ENCODE measurements around the gene OVOL1.
A peak's percentile ranks its signal among the peaks of the same experiment; 100 is the strongest.

Gene OVOL1

GRCh38 chr11:65785319-65786007, 1.4 kb upstream of the OVOL1 start:
- Histone ChIP-seq H3K36me3 (ENCODE audit: control insufficient read depth, insufficient read depth, low read length) (no peaks in the 10 kb centered on the region), H3K4me3 (ENCODE audit: extremely low read depth, insufficient read depth, low read length, poor library complexity, severe bottlenecking) (no peak overlapping the region), H3K4me1 (ENCODE audit: control insufficient read depth, insufficient read depth, low read length, poor library complexity, severe bottlenecking) (peaks cover 9% of the 10 kb centered on the region), H3K9me3 (ENCODE audit: control insufficient read depth, low read length) (no peaks in the 10 kb centered on the region), H3K27ac (ENCODE audit: low read depth, low read length, severe bottlenecking) (no peak overlapping the region)
- WGBS, 2 experiments (ENCODE audit: insufficient coverage in 2 of 2), result 84 to 86% methylated on average over 7 to 8 of the region's 8 CpGs

GRCh38 chr11:65786008-65786785, 666 bp upstream of the OVOL1 start:
- no peaks in the 10 kb centered on the region for H3K36me3 ChIP-seq (ENCODE audit: control insufficient read depth, insufficient read depth, low read length)
- 15 to 19% methylated on average over 62 to 73 of the region's 74 CpGs for WGBS, 2 experiments (ENCODE audit: insufficient coverage in 2 of 2)
- H3K4me3 ChIP-seq (ENCODE audit: extremely low read depth, insufficient read depth, low read length, poor library complexity, severe bottlenecking), result no peak overlapping the region
- H3K27ac ChIP-seq (ENCODE audit: low read depth, low read length, severe bottlenecking), result no peak overlapping the region
- peaks cover 9% of the 10 kb centered on the region for H3K4me1 ChIP-seq (ENCODE audit: control insufficient read depth, insufficient read depth, low read length, poor library complexity, severe bottlenecking)
- H3K9me3 ChIP-seq (ENCODE audit: control insufficient read depth, low read length), result no peaks in the 10 kb centered on the region

- no peak overlapping the region for H3K27ac ChIP-seq (ENCODE audit: low read depth, low read length, severe bottlenecking)
- 1 to 2% methylated on average over 37 to 38 of the region's 64 CpGs for WGBS, 2 experiments (ENCODE audit: insufficient coverage in 2 of 2)
Measured at GRCh38 chr11:65787649-65788622, 1.1 kb downstream of the OVOL1 start.

GRCh38 chr11:65788821-65789220, 2.0 kb downstream of the OVOL1 start:
- WGBS, 2 experiments (ENCODE audit: insufficient coverage in 2 of 2), result 89 to 91% methylated on average over 4 to 6 of the region's 6 CpGs
- H3K4me3 ChIP-seq (ENCODE audit: extremely low read depth, insufficient read depth, low read length, poor library complexity, severe bottlenecking), result no peak overlapping the region

More at GRCh38 chr11:65787649-65788622, 1.1 kb downstream of the OVOL1 start:
- Histone ChIP-seq H3K4me3 (ENCODE audit: extremely low read depth, insufficient read depth, low read length, poor library complexity, severe bottlenecking) (peak overlapping the region; percentile 22), H3K36me3 (ENCODE audit: control insufficient read depth, insufficient read depth, low read length) (no peaks in the 10 kb centered on the region), H3K9me3 (ENCODE audit: control insufficient read depth, low read length) (no peaks in the 10 kb centered on the region), H3K4me1 (ENCODE audit: control insufficient read depth, insufficient read depth, low read length, poor library complexity, severe bottlenecking) (peaks cover 9% of the 10 kb centered on the region)

GRCh38 chr11:65789230-65790103, 2.6 kb downstream of the OVOL1 start:
- no peaks in the 10 kb centered on the region for H3K36me3 ChIP-seq (ENCODE audit: control insufficient read depth, insufficient read depth, low read length)
- no peaks in the 10 kb centered on the region for H3K9me3 ChIP-seq (ENCODE audit: control insufficient read depth, low read length)
- H3K27ac ChIP-seq (ENCODE audit: low read depth, low read length, severe bottlenecking), result no peak overlapping the region
- 77 to 87% methylated on average over 7 to 8 of the region's 14 CpGs for WGBS, 2 experiments (ENCODE audit: insufficient coverage in 2 of 2)
- no peak overlapping the region for H3K4me3 ChIP-seq (ENCODE audit: extremely low read depth, insufficient read depth, low read length, poor library complexity, severe bottlenecking)
- H3K4me1 ChIP-seq (ENCODE audit: control insufficient read depth, insufficient read depth, low read length, poor library complexity, severe bottlenecking), result peaks cover 9% of the 10 kb centered on the region

More at GRCh38 chr11:65788821-65789220, 2.0 kb downstream of the OVOL1 start:
- Histone ChIP-seq H3K4me1 (ENCODE audit: control insufficient read depth, insufficient read depth, low read length, poor library complexity, severe bottlenecking) (peaks cover 9% of the 10 kb centered on the region), H3K27ac (ENCODE audit: low read depth, low read length, severe bottlenecking) (no peak overlapping the region), H3K9me3 (ENCODE audit: control insufficient read depth, low read length) (no peaks in the 10 kb centered on the region), H3K36me3 (ENCODE audit: control insufficient read depth, insufficient read depth, low read length) (no peaks in the 10 kb centered on the region)

GRCh38 chr11:65790104-65790901, 3.4 kb downstream of the OVOL1 start:
- Histone ChIP-seq H3K27ac (ENCODE audit: low read depth, low read length, severe bottlenecking) (no peak overlapping the region), H3K4me1 (ENCODE audit: control insufficient read depth, insufficient read depth, low read length, poor library complexity, severe bottlenecking) (peaks cover 9% of the 10 kb centered on the region), H3K9me3 (ENCODE audit: control insufficient read depth, low read length) (no peaks in the 10 kb centered on the region), H3K4me3 (ENCODE audit: extremely low read depth, insufficient read depth, low read length, poor library complexity, severe bottlenecking) (no peak overlapping the region), H3K36me3 (ENCODE audit: control insufficient read depth, insufficient read depth, low read length) (no peaks in the 10 kb centered on the region)
- WGBS, 2 experiments (ENCODE audit: insufficient coverage in 2 of 2), result 79 to 81% methylated on average over 12 to 13 of the region's 13 CpGs

GRCh38 chr11:65790902-65791650, 4.2 kb downstream of the OVOL1 start:
- WGBS, 2 experiments (ENCODE audit: insufficient coverage in 2 of 2), result 94 to 95% methylated on average over 17 to 18 of the region's 18 CpGs
- peaks cover 9% of the 10 kb centered on the region for H3K4me1 ChIP-seq (ENCODE audit: control insufficient read depth, insufficient read depth, low read length, poor library complexity, severe bottlenecking)
- no peak overlapping the region for H3K27ac ChIP-seq (ENCODE audit: low read depth, low read length, severe bottlenecking)
- H3K36me3 ChIP-seq (ENCODE audit: control insufficient read depth, insufficient read depth, low read length), result no peaks in the 10 kb centered on the region
- no peaks in the 10 kb centered on the region for H3K9me3 ChIP-seq (ENCODE audit: control insufficient read depth, low read length)
- no peak overlapping the region for H3K4me3 ChIP-seq (ENCODE audit: extremely low read depth, insufficient read depth, low read length, poor library complexity, severe bottlenecking)

GRCh38 chr11:65791719-65792213, 4.9 kb downstream of the OVOL1 start:
- Histone ChIP-seq H3K9me3 (ENCODE audit: control insufficient read depth, low read length) (no peaks in the 10 kb centered on the region), H3K4me3 (ENCODE audit: extremely low read depth, insufficient read depth, low read length, poor library complexity, severe bottlenecking) (no peak overlapping the region)
- WGBS, 2 experiments (ENCODE audit: insufficient coverage in 2 of 2), result 94 to 95% methylated on average over 12 to 13 of the region's 13 CpGs

GRCh38 chr11:65792456-65792855, 5.6 kb downstream of the OVOL1 start:
- Histone ChIP-seq H3K4me1 (ENCODE audit: control insufficient read depth, insufficient read depth, low read length, poor library complexity, severe bottlenecking) (peaks cover 14% of the 10 kb centered on the region), H3K9me3 (ENCODE audit: control insufficient read depth, low read length) (no peaks in the 10 kb centered on the region), H3K27ac (ENCODE audit: low read depth, low read length, severe bottlenecking) (no peak overlapping the region), H3K36me3 (ENCODE audit: control insufficient read depth, insufficient read depth, low read length) (no peaks in the 10 kb centered on the region), H3K4me3 (ENCODE audit: extremely low read depth, insufficient read depth, low read length, poor library complexity, severe bottlenecking) (no peak overlapping the region)
- 92 to 93% methylated on average over 14 to 16 of the region's 16 CpGs for WGBS, 2 experiments (ENCODE audit: insufficient coverage in 2 of 2)

More at GRCh38 chr11:65791719-65792213, 4.9 kb downstream of the OVOL1 start:
- Histone ChIP-seq H3K36me3 (ENCODE audit: control insufficient read depth, insufficient read depth, low read length) (no peaks in the 10 kb centered on the region), H3K27ac (ENCODE audit: low read depth, low read length, severe bottlenecking) (no peak overlapping the region), H3K4me1 (ENCODE audit: control insufficient read depth, insufficient read depth, low read length, poor library complexity, severe bottlenecking) (peaks cover 9% of the 10 kb centered on the region)

All from mesodermal cell (in vitro differentiated cells).